Hepatocyte (in vitro differentiated cells): ENCODE results near the gene NOX5. TPM values are rescaled to one million over a fixed set of nuclear protein-coding genes. Genes with fewer than 3 reads are reported as not detected.

Experiments used
- DNase-seq: peaks from one replicate; pipeline ENCODE4 v3.0.0-alpha.2; 2016; ENCODE audit warnings: low spot score
- H2AFZ ChIP-seq: fragments of 200-600 bp; sonication (generic); 2 replicates; pipeline ENCODE4 v1.6.0; 2016; ENCODE audit warnings: antibody characterized with exemption, mild to moderate bottlenecking
- H3K27ac ChIP-seq: fragments of 200-600 bp; sonication (generic); 2 replicates; pipeline ENCODE4 v1.5.1; 2016; ENCODE audit warnings: mild to moderate bottlenecking
- H3K27me3 ChIP-seq: fragments of 200-600 bp; sonication (generic); 2 replicates; pipeline ENCODE4 v1.6.1; 2016
- H3K36me3 ChIP-seq: fragments of 200-600 bp; sonication (generic); replicated peaks from 2 replicates; pipeline ENCODE4 v1.5.1; 2016; ENCODE audit warnings: low read depth; ENCODE audit not compliant: insufficient read depth
- H3K4me1 ChIP-seq: fragments of 200-600 bp; sonication (generic); 2 replicates; pipeline ENCODE4 v1.5.1; 2016; ENCODE audit warnings: mild to moderate bottlenecking, moderate library complexity; ENCODE audit not compliant: insufficient read depth
- H3K4me2 ChIP-seq: fragments of 200-600 bp; sonication (generic); 2 replicates; pipeline ENCODE4 v1.6.0; 2016
- H3K4me3 ChIP-seq: fragments of 200-600 bp; sonication (generic); 2 replicates; pipeline ENCODE4 v1.5.1; 2016; ENCODE audit warnings: mild to moderate bottlenecking
- H3K79me2 ChIP-seq: fragments of 200-600 bp; sonication (generic); 2 replicates; pipeline ENCODE4 v1.6.0; 2017; ENCODE audit warnings: mild to moderate bottlenecking
- H3K9me2 ChIP-seq: fragments of 200-600 bp; sonication (generic); replicated peaks from 2 replicates; pipeline ENCODE4 v1.6.0; 2017; ENCODE audit warnings: mild to moderate bottlenecking; ENCODE audit not compliant: insufficient read depth
- H3K9me3 ChIP-seq: fragments of 200-600 bp; sonication (generic); 2 replicates; pipeline ENCODE4 v1.5.1; 2016; ENCODE audit warnings: low read depth, mild to moderate bottlenecking
- H4K20me1 ChIP-seq: fragments of 200-600 bp; sonication (generic); 2 replicates; pipeline ENCODE4 v1.6.0; 2016; ENCODE audit warnings: mild to moderate bottlenecking; ENCODE audit not compliant: insufficient read depth, poor library complexity, severe bottlenecking
- CTCF ChIP-seq: fragments of 200-600 bp; sonication (generic); IDR thresholded peaks from 2 replicates; pipeline ENCODE4 v1.5.1; 2016; ENCODE audit warnings: antibody characterized with exemption, mild to moderate bottlenecking; ENCODE audit not compliant: poor library complexity
- EZH2 ChIP-seq: fragments of 200-600 bp; sonication (generic); IDR thresholded peaks from 2 replicates; pipeline ENCODE4 v1.6.1; 2016; ENCODE audit warnings: antibody characterized with exemption, mild to moderate bottlenecking, borderline replicate concordance
- EZH2phosphoT487 ChIP-seq: fragments of 200-600 bp; sonication (generic); IDR thresholded peaks from one replicate; pipeline ENCODE4 v1.6.1; 2018; ENCODE audit warnings: antibody characterized with exemption, mild to moderate bottlenecking, low read depth, moderate library complexity; ENCODE audit not compliant: unreplicated experiment, severe bottlenecking
- WGBS: methylation state at CpG from one replicate; pipeline ENCODE4 v1.1.6; 2016; ENCODE audit warnings: low lambda C conversion rate; ENCODE audit errors: missing lambda C conversion rate; 5-methylcytosine and 5-hydroxymethylcytosine counted together
- polyA plus RNA-seq: library from polyadenylated mRNA; unstranded; fragments of >200 nt; fragmentation: Nextera tagmentation; extraction: Ambion mirVana; gene quantifications from 2 replicates; pipeline ENCODE4 v1.2.1, GENCODE V29; 2016
- total RNA-seq: library from RNA; depleted of rRNA; stranded (reverse); fragments of >200 nt; gene quantifications from 2 replicates; pipeline ENCODE4 v1.2.3, GENCODE V29; 2014

NOX5 gene
- total and polyA plus RNA-seq, 2 experiments from 2014 or later, result 0.13 TPM; not detected in 1

- 81% methylated on average over 3 of the region's 3 CpGs for WGBS
- Histone ChIP-seq H3K4me2 (no peak overlapping the region), H4K20me1 (no peaks in the 10 kb centered on the region), H3K4me3 (no peak overlapping the region), H3K27me3 (no peaks in the 10 kb centered on the region), H3K79me2 (no peaks in the 10 kb centered on the region), H3K9me3 (no peaks in the 10 kb centered on the region), H2AFZ (no peak overlapping the region), H3K36me3 (no peaks in the 10 kb centered on the region), H3K9me2 (no peaks in the 10 kb centered on the region), H3K4me1 (no peaks in the 10 kb centered on the region), H3K27ac (no peak overlapping the region)
- TF ChIP-seq EZH2, result no peak
- TF ChIP-seq EZH2phosphoT487, result no peak
- TF ChIP-seq CTCF, result no peak
- no peak for DNase-seq
These were observed 91.0 kb downstream of the NOX5 start for GRCh38 chr15:69105451-69105985.

- TF ChIP-seq EZH2 (no peak), EZH2phosphoT487 (no peak), CTCF (no peak)
- no peak overlapping the region for H2AFZ ChIP-seq
- no peaks in the 10 kb centered on the region for H3K4me1 ChIP-seq
- 48% methylated on average over 4 of the region's 4 CpGs for WGBS
- H3K9me3 ChIP-seq, result no peaks in the 10 kb centered on the region
- H4K20me1 ChIP-seq, result no peaks in the 10 kb centered on the region
- no peak overlapping the region for H3K4me3 ChIP-seq
- H3K79me2 ChIP-seq, result no peaks in the 10 kb centered on the region
- no peaks in the 10 kb centered on the region for H3K9me2 ChIP-seq
- H3K36me3 ChIP-seq, result no peaks in the 10 kb centered on the region
- peak; percentile 33 for DNase-seq
- no peaks in the 10 kb centered on the region for H3K27me3 ChIP-seq
- H3K4me2 ChIP-seq, result no peak overlapping the region
- H3K27ac ChIP-seq, result no peak overlapping the region
These were observed 92.6 kb downstream of the NOX5 start for GRCh38 chr15:69107025-69107620.

Other genes with a start within 250 kb of the NOX5 start
- 59.4 and 81.8 TPM in 2 replicates for gene ANP32A, start 193.8 kb upstream of the NOX5 start, total RNA-seq
- 114 and 120 TPM in 2 replicates for gene ANP32A, start 193.8 kb upstream of the NOX5 start, polyA plus RNA-seq
- not detected in 2 replicates for gene SPESP1, start 84.2 kb upstream of the NOX5 start, total RNA-seq
- gene SPESP1, start 84.2 kb upstream of the NOX5 start, polyA plus RNA-seq, result not detected in 2 replicates
- gene GLCE, start 145.9 kb downstream of the NOX5 start, total RNA-seq, result 36.8 and 37.9 TPM in 2 replicates
- gene GLCE, start 145.9 kb downstream of the NOX5 start, polyA plus RNA-seq, result 12.1 and 14.4 TPM in 2 replicates